ENCODE results near the gene TMED6. TPM values are rescaled to one million over a fixed set of nuclear protein-coding genes. Genes with fewer than 3 reads are reported as not detected.

Gene TMED6
- total and polyA plus RNA-seq, 2 donors (not counting 1 experiment from before 2014, with no cell fraction given): 0.08 TPM; not detected in 1

- DNase-seq (ENCODE audit: low read depth in 2 of 2): no peak
- H3K36me3 ChIP-seq (ENCODE audit: control insufficient read depth, insufficient read depth, low read length): peaks cover 53% of the 10 kb centered on the region
- no peak overlapping the region for H3K27ac ChIP-seq (ENCODE audit: insufficient read depth, low read length)
- H2AFZ ChIP-seq (ENCODE audit: low read length): no peak overlapping the region
- H4K20me1 ChIP-seq (ENCODE audit: control insufficient read depth, extremely low read depth, insufficient read depth, low read length): no peaks in the 10 kb centered on the region
- H3K9ac ChIP-seq (ENCODE audit: insufficient read depth, low read length): no peak overlapping the region
- H3K4me2 ChIP-seq (ENCODE audit: extremely low read depth, insufficient read depth, low read length): no peak overlapping the region
- TF ChIP-seq CTCF (conservative IDR thresholded peaks at IDR 0.05 in 1 of 2, IDR thresholded peaks at IDR 0.05 in 1 of 2; ENCODE audit: low read depth in 1 of 2, low read length in 2 of 2) (no peak), EZH2 (IDR thresholded peaks at IDR 0.05; ENCODE audit: low read length, missing control alignments) (no peak)
- H3K9me3 ChIP-seq (ENCODE audit: control insufficient read depth, insufficient read depth, low read depth, low read length): no peaks in the 10 kb centered on the region
- no peaks in the 10 kb centered on the region for H3K4me1 ChIP-seq (ENCODE audit: control insufficient read depth, extremely low read depth, insufficient read depth, low read length)
- no peaks in the 10 kb centered on the region for H3K27me3 ChIP-seq (ENCODE audit: control insufficient read depth, insufficient read depth, low read length)
- peaks cover 26% of the 10 kb centered on the region for H3K79me2 ChIP-seq (ENCODE audit: control insufficient read depth, insufficient read depth, low read length)
- no peak overlapping the region for H3K4me3 ChIP-seq (replicated peaks in 1 of 4; ENCODE audit: control extremely low read depth in 1 of 4, insufficient read depth in 1 of 4, low read depth in 3 of 4, low read length in 4 of 4)
Observed at GRCh38 chr16:69320740-69321073, 30.9 kb downstream of the TMED6 start.

DNA sequence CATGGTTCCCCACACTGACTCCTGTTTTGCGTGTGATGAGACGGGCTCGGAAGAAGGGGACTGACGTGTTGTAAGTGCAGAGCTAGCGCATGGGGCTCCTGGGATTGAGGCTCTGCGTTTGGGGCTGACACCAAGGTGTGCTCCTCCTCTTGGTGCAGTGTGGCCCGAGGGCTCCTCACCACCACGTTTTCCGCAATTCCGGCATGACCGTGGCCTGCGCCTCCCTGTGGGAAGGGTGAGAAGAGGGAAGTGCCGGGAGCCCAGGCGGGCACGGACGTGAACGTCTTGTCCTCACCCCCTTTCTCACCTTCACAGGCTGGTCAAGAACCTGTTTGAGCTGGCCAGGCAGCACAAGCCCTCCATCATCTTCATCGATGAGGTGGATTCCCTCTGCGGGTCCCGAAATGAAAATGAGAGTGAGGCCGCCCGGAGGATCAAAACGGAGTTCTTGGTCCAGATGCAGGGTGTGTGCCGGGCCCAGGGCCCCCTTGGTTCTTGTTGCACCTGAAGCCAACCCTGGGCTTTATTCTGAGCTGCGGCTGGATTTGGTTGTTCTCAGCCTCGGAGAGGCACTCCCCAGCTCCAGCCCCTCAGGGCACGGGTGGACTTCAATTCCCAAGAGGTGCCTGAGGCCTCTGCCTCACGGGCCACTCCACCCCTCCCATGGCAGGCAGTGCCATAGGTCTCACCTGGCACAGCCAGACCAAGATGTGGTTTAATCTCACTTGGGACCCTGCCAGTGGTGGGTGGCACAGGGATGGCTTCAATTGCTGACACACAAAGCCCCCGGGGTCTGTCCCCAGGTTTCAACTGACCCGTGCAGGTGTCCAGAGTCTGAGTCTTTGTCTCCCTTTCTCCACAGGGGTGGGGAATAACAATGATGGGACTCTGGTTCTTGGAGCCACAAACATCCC, 31.5 kb downstream of the TMED6 start:
- H3K27me3 ChIP-seq (ENCODE audit: control insufficient read depth, insufficient read depth, low read length): no peaks in the 10 kb centered on the region
- no peak overlapping the region for H2AFZ ChIP-seq (ENCODE audit: low read length)
- no peaks in the 10 kb centered on the region for H3K4me1 ChIP-seq (ENCODE audit: control insufficient read depth, extremely low read depth, insufficient read depth, low read length)
- peaks cover 26% of the 10 kb centered on the region for H3K79me2 ChIP-seq (ENCODE audit: control insufficient read depth, insufficient read depth, low read length)
- H3K36me3 ChIP-seq (ENCODE audit: control insufficient read depth, insufficient read depth, low read length): peaks cover 53% of the 10 kb centered on the region
- no peaks in the 10 kb centered on the region for H3K9me3 ChIP-seq (ENCODE audit: control insufficient read depth, insufficient read depth, low read depth, low read length)
- H4K20me1 ChIP-seq (ENCODE audit: control insufficient read depth, extremely low read depth, insufficient read depth, low read length): no peaks in the 10 kb centered on the region
- no peak overlapping the region for H3K9ac ChIP-seq (ENCODE audit: insufficient read depth, low read length)
- no peak overlapping the region for H3K27ac ChIP-seq (ENCODE audit: insufficient read depth, low read length)
- TF ChIP-seq EZH2 (IDR thresholded peaks at IDR 0.05; ENCODE audit: low read length, missing control alignments) (no peak), CTCF (conservative IDR thresholded peaks at IDR 0.05 in 1 of 2, IDR thresholded peaks at IDR 0.05 in 1 of 2; ENCODE audit: low read depth in 1 of 2, low read length in 2 of 2) (no peak)
- no peak overlapping the region for H3K4me2 ChIP-seq (ENCODE audit: extremely low read depth, insufficient read depth, low read length)
- H3K4me3 ChIP-seq (replicated peaks in 1 of 4; ENCODE audit: control extremely low read depth in 1 of 4, insufficient read depth in 1 of 4, low read depth in 3 of 4, low read length in 4 of 4): no peak overlapping the region
- DNase-seq (ENCODE audit: low read depth in 2 of 2): no peak

GRCh38 chr16:69319381-69319780, 32.2 kb downstream of the TMED6 start:
- Histone ChIP-seq H4K20me1 (ENCODE audit: control insufficient read depth, extremely low read depth, insufficient read depth, low read length) (no peaks in the 10 kb centered on the region), H3K4me2 (ENCODE audit: extremely low read depth, insufficient read depth, low read length) (no peak overlapping the region), H3K9ac (ENCODE audit: insufficient read depth, low read length) (no peak overlapping the region), H3K79me2 (ENCODE audit: control insufficient read depth, insufficient read depth, low read length) (peaks cover 26% of the 10 kb centered on the region), H3K4me1 (ENCODE audit: control insufficient read depth, extremely low read depth, insufficient read depth, low read length) (no peaks in the 10 kb centered on the region), H3K9me3 (ENCODE audit: control insufficient read depth, insufficient read depth, low read depth, low read length) (no peaks in the 10 kb centered on the region), H2AFZ (ENCODE audit: low read length) (no peak overlapping the region), H3K4me3 (replicated peaks in 1 of 4; ENCODE audit: control extremely low read depth in 1 of 4, insufficient read depth in 1 of 4, low read depth in 3 of 4, low read length in 4 of 4) (no peak overlapping the region), H3K27me3 (ENCODE audit: control insufficient read depth, insufficient read depth, low read length) (no peaks in the 10 kb centered on the region), H3K36me3 (ENCODE audit: control insufficient read depth, insufficient read depth, low read length) (peaks cover 52% of the 10 kb centered on the region), H3K27ac (ENCODE audit: insufficient read depth, low read length) (no peak overlapping the region)
- no peak for DNase-seq (ENCODE audit: low read depth in 2 of 2)
- TF ChIP-seq EZH2 (IDR thresholded peaks at IDR 0.05; ENCODE audit: low read length, missing control alignments) (no peak), CTCF (conservative IDR thresholded peaks at IDR 0.05 in 1 of 2, IDR thresholded peaks at IDR 0.05 in 1 of 2; ENCODE audit: low read depth in 1 of 2, low read length in 2 of 2) (no peak)

Measured in fibroblast of lung (primary cell).